Measurements from ENCODE around the gene CDC42EP1. TPM values are rescaled to one million over a fixed set of nuclear protein-coding genes. Genes with fewer than 3 reads are reported as not detected.

CDC42EP1 gene
- polyA plus RNA-seq, 3 donors, result 5.9 to 13.2 (median 8.5) TPM

DNA sequence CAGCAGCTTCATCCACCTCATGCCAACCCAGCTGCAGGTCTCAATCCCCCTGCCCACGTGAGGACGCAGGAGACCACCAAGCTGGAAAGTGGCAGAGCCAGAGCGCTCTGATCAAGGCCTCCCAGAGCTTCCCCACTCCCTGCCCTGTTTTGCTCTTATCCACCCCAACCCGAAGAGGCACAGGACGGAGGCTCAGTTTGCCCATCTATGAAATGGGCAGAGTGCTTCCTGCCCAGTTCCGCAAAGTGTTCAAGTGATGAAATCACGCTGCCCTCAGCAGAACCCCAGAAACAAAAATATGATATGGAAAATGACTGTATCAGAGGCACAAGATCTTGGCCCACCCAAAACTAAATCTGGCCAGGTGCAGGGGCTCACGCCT is 11.7 kb downstream of the CDC42EP1 start:
- Histone ChIP-seq H3K9ac (ENCODE audit: insufficient read depth, low read length, poor library complexity, severe bottlenecking) (no peak overlapping the region), H2AFZ (ENCODE audit: insufficient read depth, low read depth, low read length, poor library complexity, severe bottlenecking) (no peak overlapping the region)

GRCh38 chr22:37575490-37576003 is 15.3 kb downstream of the CDC42EP1 start:
- no peak for TF ChIP-seq CTCF (IDR thresholded peaks at IDR 0.05)
- peak overlapping the region; percentile 95 to 99 (median 98) for H3K27ac Mint-ChIP-seq
- peaks cover 69 to 92% of the 10 kb centered on the region in 2 donors for H3K4me1 ChIP-seq (ENCODE audit: control insufficient read depth in 1 of 2, insufficient read depth in 2 of 2, low read length in 2 of 2)
- H3K4me2 ChIP-seq (replicated peaks; ENCODE audit: extremely low read depth, low read length, poor library complexity, severe bottlenecking), result peak overlapping the region; percentile 85
- peak overlapping the region; percentile 10 for H3K9ac ChIP-seq (ENCODE audit: insufficient read depth, low read length, poor library complexity, severe bottlenecking)
- intact Hi-C loops (cut with micrococcal nuclease), result loop anchor here (2.0 kb wide), 1 partner anchor 15 kb away; no protein-coding TSS in a partner anchor
- H3K27ac ChIP-seq (ENCODE audit: low read depth in 1 of 2, low read length in 2 of 2), result peak overlapping the region; percentile 93 to 96
- peaks cover 15 to 18% of the 10 kb centered on the region in 2 donors for H3K36me3 ChIP-seq (replicated peaks in 1 of 2; ENCODE audit: control insufficient read depth in 1 of 2, insufficient read depth in 2 of 2, low read length in 2 of 2)
- peaks cover 0 to 3% (median 0%) of the 10 kb centered on the region in 7 donors for H3K9me3 Mint-ChIP-seq
- 98% methylated on average over 7 of the region's 10 CpGs for WGBS (ENCODE audit: insufficient coverage)
- no peaks in the 10 kb centered on the region for H3K27me3 ChIP-seq (ENCODE audit: control insufficient read depth in 2 of 2, insufficient read depth in 2 of 2, low read length in 2 of 2)
- no peak for DNase-seq
- peaks cover 23 to 48% of the 10 kb centered on the region in 2 donors for H3K36me3 Mint-ChIP-seq
- peaks cover 0 to 3% (median 1%) of the 10 kb centered on the region in 3 donors for H3K27me3 Mint-ChIP-seq (ENCODE audit: low read depth in 3 of 3)
- peaks cover 15% of the 10 kb centered on the region for H4K20me1 ChIP-seq (ENCODE audit: insufficient read depth, low read length)
- H3K4me3 ChIP-seq (replicated peaks in 1 of 3; ENCODE audit: low read depth in 2 of 3, low read length in 3 of 3), result peak overlapping the region in 1 of 3 experiments; percentile 91
- no peaks in the 10 kb centered on the region for H3K9me3 ChIP-seq (replicated peaks in 1 of 2; ENCODE audit: control insufficient read depth in 1 of 2, insufficient read depth in 1 of 2, low read length in 2 of 2)
- H3K4me3 Mint-ChIP-seq, result no peak overlapping the region
- no peak overlapping the region for H2AFZ ChIP-seq (ENCODE audit: insufficient read depth, low read depth, low read length, poor library complexity, severe bottlenecking)
- H3K79me2 ChIP-seq (ENCODE audit: insufficient read depth, low read length), result peaks cover 76% of the 10 kb centered on the region
- H3K4me1 Mint-ChIP-seq, result peaks cover 79% of the 10 kb centered on the region

More for the DNA sequence above, 11.7 kb downstream of the CDC42EP1 start:
- TF ChIP-seq CTCF (IDR thresholded peaks at IDR 0.05), result no peak
- Histone ChIP-seq H3K27me3 (ENCODE audit: control insufficient read depth in 2 of 2, insufficient read depth in 2 of 2, low read length in 2 of 2) (no peaks in the 10 kb centered on the region), H3K4me2 (replicated peaks; ENCODE audit: extremely low read depth, low read length, poor library complexity, severe bottlenecking) (no peak overlapping the region), H3K36me3 (replicated peaks in 1 of 2; ENCODE audit: control insufficient read depth in 1 of 2, insufficient read depth in 2 of 2, low read length in 2 of 2) (peaks cover 38 to 50% of the 10 kb centered on the region in 2 donors), H3K4me1 (ENCODE audit: control insufficient read depth in 1 of 2, insufficient read depth in 2 of 2, low read length in 2 of 2) (peaks cover 53 to 84% of the 10 kb centered on the region in 2 donors), H3K27ac (ENCODE audit: low read depth in 1 of 2, low read length in 2 of 2) (no peak overlapping the region), H3K4me3 (replicated peaks in 1 of 3; ENCODE audit: low read depth in 2 of 3, low read length in 3 of 3) (no peak overlapping the region), H3K79me2 (ENCODE audit: insufficient read depth, low read length) (peaks cover 47% of the 10 kb centered on the region), H4K20me1 (ENCODE audit: insufficient read depth, low read length) (peaks cover 51% of the 10 kb centered on the region), H3K9me3 (replicated peaks in 1 of 2; ENCODE audit: control insufficient read depth in 1 of 2, insufficient read depth in 1 of 2, low read length in 2 of 2) (no peaks in the 10 kb centered on the region)
- H3K27me3 Mint-ChIP-seq (ENCODE audit: low read depth in 3 of 3), result peaks cover 1 to 3% (median 1%) of the 10 kb centered on the region in 3 donors
- H3K27ac Mint-ChIP-seq, result peak overlapping the region in 1 of 7 donors; percentile 28
- WGBS (ENCODE audit: insufficient coverage), result 100% methylated on average over 4 of the region's 8 CpGs
- no peak for DNase-seq
- peaks cover 59% of the 10 kb centered on the region for H3K4me1 Mint-ChIP-seq
- H3K4me3 Mint-ChIP-seq, result peak overlapping the region in 1 of 2 donors; percentile 21
- intact Hi-C loops (cut with micrococcal nuclease), result no loop called here
- peaks cover 0 to 3% (median 0%) of the 10 kb centered on the region in 7 donors for H3K9me3 Mint-ChIP-seq
- H3K36me3 Mint-ChIP-seq, result peaks cover 45 to 76% of the 10 kb centered on the region in 2 donors

Measured in CD14-positive monocyte (primary cell).